Measurements from ENCODE around the gene C8A.

Gene C8A

GRCh38 chr1:56894014-56894413 is 39.4 kb downstream of the C8A start:
- TF ChIP-seq ZNF274 (IDR thresholded peaks at IDR 0.05; ENCODE audit: low read depth, low read length) = no peak
- no peak overlapping the region for H3K4me3 ChIP-seq (ENCODE audit: low read length)

GRCh38 chr1:56897150-56898004 is 42.8 kb downstream of the C8A start:
- H3K4me3 ChIP-seq (ENCODE audit: low read length) = no peak overlapping the region
- TF ChIP-seq ZNF274 (IDR thresholded peaks at IDR 0.05; ENCODE audit: low read depth, low read length) = no peak

- no peak for TF ChIP-seq ZNF274 (IDR thresholded peaks at IDR 0.05; ENCODE audit: low read depth, low read length)
- no peak overlapping the region for H3K4me3 ChIP-seq (ENCODE audit: low read length)
Observed at GRCh38 chr1:56898005-56898373, 43.4 kb downstream of the C8A start.

GRCh38 chr1:56898879-56899278 is 44.3 kb downstream of the C8A start:
- no peak overlapping the region for H3K4me3 ChIP-seq (ENCODE audit: low read length)
- no peak for TF ChIP-seq ZNF274 (IDR thresholded peaks at IDR 0.05; ENCODE audit: low read depth, low read length)

GRCh38 chr1:56901716-56902115 is 47.1 kb downstream of the C8A start:
- H3K4me3 ChIP-seq (ENCODE audit: low read length) = no peak overlapping the region
- no peak for TF ChIP-seq ZNF274 (IDR thresholded peaks at IDR 0.05; ENCODE audit: low read depth, low read length)

GRCh38 chr1:56903778-56904177 is 49.2 kb downstream of the C8A start:
- H3K4me3 ChIP-seq (ENCODE audit: low read length) = no peak overlapping the region
- TF ChIP-seq ZNF274 (IDR thresholded peaks at IDR 0.05; ENCODE audit: low read depth, low read length) = no peak

GRCh38 chr1:56904663-56905397 is 50.2 kb downstream of the C8A start:
- no peak for TF ChIP-seq ZNF274 (IDR thresholded peaks at IDR 0.05; ENCODE audit: low read depth, low read length)
- H3K4me3 ChIP-seq (ENCODE audit: low read length) = no peak overlapping the region

- no peak for TF ChIP-seq ZNF274 (IDR thresholded peaks at IDR 0.05; ENCODE audit: low read depth, low read length)
- no peak overlapping the region for H3K4me3 ChIP-seq (ENCODE audit: low read length)
Observed at GRCh38 chr1:56905667-56906066, 51.1 kb downstream of the C8A start.

- no peak overlapping the region for H3K4me3 ChIP-seq (ENCODE audit: low read length)
- no peak for TF ChIP-seq ZNF274 (IDR thresholded peaks at IDR 0.05; ENCODE audit: low read depth, low read length)
Observed at GRCh38 chr1:56908619-56909221, 54.1 kb downstream of the C8A start.

- no peak for TF ChIP-seq ZNF274 (IDR thresholded peaks at IDR 0.05; ENCODE audit: low read depth, low read length)
- H3K4me3 ChIP-seq (ENCODE audit: low read length) = no peak overlapping the region
Observed at GRCh38 chr1:56910441-56910985, 55.9 kb downstream of the C8A start.

- no peak for TF ChIP-seq ZNF274 (IDR thresholded peaks at IDR 0.05; ENCODE audit: low read depth, low read length)
- no peak overlapping the region for H3K4me3 ChIP-seq (ENCODE audit: low read length)
Observed at GRCh38 chr1:56911098-56911938, 56.7 kb downstream of the C8A start.

- H3K4me3 ChIP-seq (ENCODE audit: low read length) = no peak overlapping the region
- TF ChIP-seq ZNF274 (IDR thresholded peaks at IDR 0.05; ENCODE audit: low read depth, low read length) = no peak
Observed at GRCh38 chr1:56912325-56912724, 57.7 kb downstream of the C8A start.

- no peak overlapping the region for H3K4me3 ChIP-seq (ENCODE audit: low read length)
- no peak for TF ChIP-seq ZNF274 (IDR thresholded peaks at IDR 0.05; ENCODE audit: low read depth, low read length)
Observed at GRCh38 chr1:56915960-56916359, 61.4 kb downstream of the C8A start.

- no peak for TF ChIP-seq ZNF274 (IDR thresholded peaks at IDR 0.05; ENCODE audit: low read depth, low read length)
- H3K4me3 ChIP-seq (ENCODE audit: low read length) = no peak overlapping the region
Observed at GRCh38 chr1:56916630-56917029, 62.0 kb downstream of the C8A start.

Measured in GM08714 (cell line).